SH-SY5Y (cell line): ENCODE results near the gene KCNC3.

Experiments
- GATA2 ChIP-seq: IDR thresholded peaks from 2 replicates; pipeline ENCODE4 v1.6.1; 2011; ENCODE audit warnings: mild to moderate bottlenecking, low read depth, low read length
- GATA3 ChIP-seq: IDR thresholded peaks from 2 replicates; pipeline ENCODE4 v1.6.1; 2011; ENCODE audit warnings: low read depth, mild to moderate bottlenecking, low read length, moderate library complexity

DNA sequence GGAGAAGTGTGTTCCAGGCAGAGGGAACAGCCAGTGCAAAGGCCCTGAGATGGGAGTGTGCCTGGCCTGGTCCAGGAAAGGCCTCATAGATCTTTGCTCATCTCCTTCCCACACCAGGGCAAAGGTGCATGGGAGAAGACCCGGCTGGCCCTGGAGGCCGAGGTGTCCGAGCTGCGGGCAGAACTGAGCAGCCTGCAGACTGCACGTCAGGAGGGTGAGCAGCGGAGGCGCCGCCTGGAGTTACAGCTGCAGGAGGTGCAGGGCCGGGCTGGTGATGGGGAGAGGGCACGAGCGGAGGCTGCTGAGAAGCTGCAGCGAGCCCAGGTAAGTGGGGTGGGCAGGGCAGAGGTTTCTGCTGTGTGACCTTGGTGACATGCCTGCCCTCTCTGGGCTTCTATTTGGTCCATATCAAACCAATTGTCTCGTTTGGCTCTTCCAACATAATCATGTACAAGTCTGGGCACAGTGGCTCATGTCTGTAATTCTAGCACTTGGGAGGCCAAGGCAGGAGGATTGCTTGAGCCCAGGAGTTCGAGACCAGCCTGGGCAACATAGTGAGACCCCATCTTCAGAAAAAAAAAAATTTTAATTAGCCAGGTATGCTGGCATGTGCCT, 51.1 kb downstream of the KCNC3 start:
- no peak for TF ChIP-seq GATA3
- no peak for TF ChIP-seq GATA2
